Measurements from ENCODE around the gene FAM168A.

Gene FAM168A

GRCh38 chr11:73384531-73384871, 213.4 kb downstream of the FAM168A start:
- no peak for DNase-seq

- DNase-seq = no peak
Observed at GRCh38 chr11:73384125-73384441, 213.8 kb downstream of the FAM168A start.

DNA sequence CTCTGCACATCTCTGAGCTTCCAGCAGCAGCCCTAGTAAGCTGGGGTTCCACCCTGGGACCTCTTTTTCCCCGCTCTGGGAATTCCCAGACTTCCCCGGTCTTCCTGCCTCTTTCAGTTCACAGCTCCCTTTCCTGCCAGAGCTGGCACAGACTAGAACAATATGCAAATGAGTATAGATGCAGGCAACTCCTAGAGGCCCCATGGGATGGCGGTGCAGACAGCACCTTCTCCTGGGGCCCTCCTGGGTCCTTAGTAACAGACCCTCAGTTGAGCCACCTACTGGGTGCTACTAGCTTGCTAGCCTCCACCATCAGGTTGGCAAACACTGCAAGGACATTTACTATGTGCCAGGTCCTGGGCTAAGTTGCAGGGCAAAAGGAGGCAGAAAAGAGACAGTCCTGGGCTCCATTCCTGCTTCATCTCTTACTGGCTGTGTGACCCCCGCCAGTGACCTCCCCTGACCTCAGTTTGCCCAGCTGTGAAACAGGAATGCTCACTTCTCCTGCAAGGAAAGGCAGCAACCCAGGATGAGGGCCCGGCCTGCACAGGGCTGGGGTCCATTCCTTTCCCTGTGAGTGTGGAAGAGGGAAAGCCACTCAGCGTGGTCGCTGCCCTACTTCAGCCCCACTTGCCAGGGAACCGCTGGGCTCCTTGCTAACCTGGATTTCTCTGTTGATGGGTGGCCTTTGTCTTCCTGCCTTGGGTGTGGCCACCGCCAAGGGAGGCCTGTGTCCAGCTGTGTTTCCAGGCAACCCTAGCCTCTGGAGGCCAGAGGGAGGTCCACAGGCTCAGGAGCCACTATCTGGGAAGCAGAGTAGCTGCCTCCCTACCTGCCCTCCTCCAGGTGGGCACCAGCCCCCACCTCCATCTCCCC, 214.4 kb downstream of the FAM168A start:
- DNase-seq = no peak

DNA sequence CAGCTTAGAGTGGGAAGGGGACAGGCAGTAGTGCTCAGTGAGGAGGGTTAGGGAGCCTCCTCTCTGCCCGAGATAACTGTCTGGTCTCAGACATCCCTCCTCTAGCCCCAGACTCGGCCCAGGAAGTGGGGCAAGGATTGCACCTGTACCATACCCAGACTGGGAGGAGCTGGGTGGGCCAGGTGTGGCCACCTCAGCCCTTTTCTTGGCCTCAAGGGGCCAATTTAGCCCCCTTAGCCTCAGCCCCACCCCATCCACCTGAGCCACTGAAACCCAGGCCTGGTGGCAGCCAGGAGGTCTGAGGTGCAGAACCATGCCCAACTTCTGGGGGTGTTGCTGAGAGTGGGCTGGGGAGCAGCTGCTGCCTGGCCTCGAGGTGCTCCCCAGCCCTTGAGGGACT, 215.2 kb downstream of the FAM168A start:
- no peak for DNase-seq

DNA sequence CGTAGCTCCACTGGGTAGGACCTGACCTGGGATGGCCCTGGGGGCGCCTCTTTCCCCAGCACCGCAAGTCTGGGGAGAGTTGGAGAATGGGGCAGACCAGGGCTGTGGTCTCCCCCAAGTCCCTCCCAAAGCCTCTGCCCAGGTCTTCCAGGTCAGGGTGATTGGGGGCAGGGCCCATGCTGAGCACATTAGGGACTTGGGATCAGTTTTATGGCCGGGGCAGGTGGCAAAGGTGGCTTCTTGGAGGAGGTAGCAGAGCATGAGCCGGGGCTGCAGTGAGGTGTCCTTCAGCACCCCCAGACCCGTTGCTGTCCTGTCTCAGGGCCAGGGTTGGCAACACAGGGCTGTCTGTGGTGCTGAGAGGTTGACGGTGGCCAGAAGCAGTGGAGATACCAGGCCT, 215.7 kb downstream of the FAM168A start:
- DNase-seq = no peak

GRCh38 chr11:73381589-73381988, 216.3 kb downstream of the FAM168A start:
- DNase-seq = no peak

- no peak for DNase-seq
Observed at GRCh38 chr11:73380897-73381410, 217.0 kb downstream of the FAM168A start.

DNA sequence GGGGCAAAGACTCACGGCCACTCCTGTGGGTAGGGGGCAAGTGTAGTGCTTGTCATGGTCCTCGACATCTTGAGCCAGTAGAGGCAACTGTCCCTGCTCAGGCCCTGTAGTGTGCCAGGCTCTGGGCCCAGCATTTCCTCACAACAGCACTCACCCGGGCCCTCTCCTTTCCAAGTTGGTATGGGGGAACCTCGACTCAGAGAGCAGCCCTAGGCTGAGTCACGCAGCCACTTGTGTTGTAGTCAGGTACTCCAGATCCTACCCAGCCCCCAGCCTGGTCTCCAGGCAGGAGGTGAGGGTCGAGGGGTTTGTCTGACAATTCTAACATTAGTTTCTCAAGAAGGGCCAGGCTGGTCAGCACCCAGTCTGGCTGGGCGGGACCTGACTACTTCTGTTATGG, 217.6 kb downstream of the FAM168A start:
- no peak for DNase-seq

- DNase-seq = no peak
Observed at GRCh38 chr11:73379189-73379880, 218.6 kb downstream of the FAM168A start.

DNA sequence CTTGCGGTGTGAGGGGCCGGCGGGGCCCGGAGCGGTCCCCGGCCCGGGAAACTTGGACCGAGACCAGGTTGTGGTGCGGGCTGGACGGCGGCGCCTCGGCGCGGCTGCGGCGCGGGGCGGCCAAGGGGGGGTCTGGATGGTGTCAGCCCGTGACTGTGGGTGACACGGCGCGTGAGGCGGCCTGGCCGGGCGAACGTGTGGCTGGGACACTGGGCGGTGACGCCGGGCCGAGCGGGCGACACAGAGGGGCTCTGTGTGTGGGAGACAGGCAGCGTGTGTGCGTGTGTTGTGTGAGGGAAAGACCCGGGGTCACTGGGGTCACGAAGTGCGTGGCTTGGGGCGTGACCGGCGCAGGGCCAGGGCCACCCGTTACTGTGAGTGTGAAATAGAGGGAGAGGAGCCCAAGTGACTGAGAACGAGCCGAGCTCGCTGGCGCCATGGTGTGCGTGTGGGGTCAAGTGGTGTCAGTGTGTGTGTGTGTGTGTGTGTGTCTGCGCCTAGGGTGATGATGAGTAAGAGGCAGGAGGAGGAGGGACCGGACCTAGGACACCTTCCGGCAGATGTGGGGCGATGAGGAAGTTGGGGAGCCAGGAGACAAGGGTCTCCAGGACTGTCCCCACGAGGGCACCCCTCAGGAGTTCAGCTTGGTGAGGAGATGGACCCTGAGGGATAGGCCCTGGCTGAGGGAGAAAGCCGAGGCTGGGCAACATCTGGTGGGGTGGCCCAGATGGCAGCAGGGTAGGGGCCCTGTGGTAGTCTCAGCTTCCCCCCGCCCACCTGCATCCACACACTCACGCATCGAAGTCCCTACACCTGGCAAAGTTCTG, 220.9 kb downstream of the FAM168A start:
- DNase-seq = peak; percentile 74

GRCh38 chr11:73376160-73376802, 221.6 kb downstream of the FAM168A start, which contains the start of gene RELT:
TSS of gene RELT (plus strand) at chr11:73376399. CDS start at chr11:73389137, 12,738 bp downstream.
- peak; percentile 92 for DNase-seq

- no peak for DNase-seq
Observed at GRCh38 chr11:73375830-73376159, 222.1 kb downstream of the FAM168A start.

- peak; percentile 31 for DNase-seq
Observed at GRCh38 chr11:73374151-73374550, 223.8 kb downstream of the FAM168A start.

DNA sequence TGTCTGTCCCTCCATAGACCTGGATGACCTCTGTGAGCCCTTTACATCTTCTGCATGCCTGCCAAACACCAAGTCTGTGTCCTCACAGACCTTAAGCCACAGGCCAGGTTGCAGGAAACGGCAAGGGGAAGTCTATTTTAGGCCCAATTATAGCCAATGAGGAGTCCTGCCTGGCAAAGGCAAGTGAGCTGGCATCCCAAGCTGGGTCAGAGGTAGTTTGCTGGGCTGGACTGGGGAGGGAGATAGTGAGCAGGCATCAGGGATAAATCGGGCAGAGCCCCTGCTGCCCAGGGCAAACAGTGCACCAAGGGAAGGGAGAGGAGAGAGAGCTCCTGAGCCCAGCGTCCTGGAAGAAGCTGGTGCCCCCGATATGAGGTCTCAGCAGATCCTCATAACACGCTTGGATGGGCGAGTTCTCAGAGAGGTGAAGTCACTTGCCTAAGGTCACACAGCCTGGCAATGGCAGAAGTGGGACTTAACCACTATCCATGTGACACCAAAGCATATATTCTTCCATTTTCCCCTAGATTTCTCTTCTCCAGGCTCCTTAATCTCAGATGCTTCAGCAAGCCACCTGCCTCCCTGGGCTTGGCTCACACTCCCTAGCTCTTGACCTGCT, 225.4 kb downstream of the FAM168A start:
- no peak for DNase-seq

- DNase-seq = no peak
Observed at GRCh38 chr11:73367482-73368024, 230.4 kb downstream of the FAM168A start.

DNA sequence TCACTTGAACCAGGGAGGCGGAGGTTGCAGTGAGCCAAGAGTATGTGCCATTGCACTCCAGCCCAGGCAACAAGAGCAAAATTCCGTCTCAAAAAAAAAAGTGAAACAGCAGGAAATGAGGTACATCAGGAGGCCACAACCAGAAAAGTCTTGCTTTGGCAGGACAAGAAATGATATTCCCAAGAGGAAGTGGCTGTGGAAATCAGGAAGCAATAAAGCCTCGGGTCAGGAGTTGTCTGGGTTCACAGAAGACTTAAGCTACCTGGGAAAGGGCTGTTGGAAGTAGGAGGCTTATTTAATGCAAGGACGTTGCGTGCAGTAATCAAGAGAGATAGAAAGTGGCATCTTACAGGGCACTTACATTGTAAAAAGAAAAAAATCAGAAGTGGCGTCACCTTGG, 231.0 kb downstream of the FAM168A start:
- no peak for DNase-seq

DNA sequence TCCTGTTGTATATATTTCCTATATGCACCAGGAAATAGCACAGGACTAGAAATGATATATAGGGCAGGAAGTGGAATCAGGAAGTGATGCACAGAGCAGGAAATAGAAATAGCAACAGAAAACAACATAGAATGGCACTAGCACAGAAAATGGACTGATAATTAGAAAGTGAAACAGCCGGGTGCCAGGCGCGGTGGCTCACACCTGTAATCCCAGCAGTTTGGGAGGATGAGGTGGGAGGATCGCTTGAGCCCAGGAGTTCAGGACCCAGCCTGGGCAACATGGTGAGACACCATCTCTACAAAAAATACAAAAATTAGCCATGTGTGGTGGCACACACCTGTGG, 231.7 kb downstream of the FAM168A start:
- DNase-seq = no peak

- no peak for DNase-seq
Observed at GRCh38 chr11:73365352-73366264, 232.3 kb downstream of the FAM168A start.

DNA sequence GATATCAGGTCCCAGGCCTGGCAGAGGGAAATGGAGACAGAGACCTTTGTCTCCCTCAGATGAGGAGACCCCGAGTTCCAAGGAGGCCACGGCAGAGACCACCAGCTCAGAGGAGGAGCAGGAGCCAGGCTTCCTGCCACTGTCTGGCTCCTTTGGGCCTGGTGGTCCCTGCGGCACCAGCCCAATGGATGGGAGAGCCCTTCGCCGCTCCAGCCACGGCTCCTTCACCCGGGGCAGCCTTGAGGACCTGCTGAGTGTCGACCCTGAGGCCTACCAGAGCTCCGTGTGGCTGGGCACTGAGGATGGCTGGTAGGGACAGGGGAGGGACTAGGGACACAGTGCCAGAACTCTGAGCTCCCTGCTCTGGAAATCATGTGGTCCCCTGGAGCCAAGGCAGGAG, 234.8 kb downstream of the FAM168A start:
- no peak for DNase-seq

GRCh38 chr11:73361953-73362776, 235.7 kb downstream of the FAM168A start:
- no peak for DNase-seq
